ENCODE data around the gene ZNF521. TPM values are rescaled to one million over a fixed set of nuclear protein-coding genes. Genes with fewer than 3 reads are reported as not detected.

ZNF521 gene
- 65.4 and 78.2 TPM in 2 replicates for total RNA-seq

GRCh38 chr18:25351777-25352628 lies at the start of gene ZNF521:
TSS of gene ZNF521 (minus strand) at chr18:25352166. CDS start at chr18:25350946, 1,220 bp downstream.

